ENCODE data around the gene SLC4A2.

GRCh38 chr7:151089893-151090730, 30.7 kb downstream of the SLC4A2 start:
- TF ChIP-seq CTCF (IDR thresholded peaks at IDR 0.05) (no peak), POLR2A (IDR thresholded peaks at IDR 0.05) (no peak)
